RPMI8226 (cell line): ENCODE results near the gene KRTAP5-8.
A peak's percentile ranks its signal among the peaks of the same experiment; 100 is the strongest.
"Not testable (repeated sequence)": the region's sequence is repeated elsewhere in the genome, so short reads cannot be mapped to it uniquely, and the experiment has no call there.

Source experiments
- DNase-seq: peaks from one replicate; pipeline ENCODE4 v3.0.0-alpha.2; 2015

KRTAP5-8 gene

DNA sequence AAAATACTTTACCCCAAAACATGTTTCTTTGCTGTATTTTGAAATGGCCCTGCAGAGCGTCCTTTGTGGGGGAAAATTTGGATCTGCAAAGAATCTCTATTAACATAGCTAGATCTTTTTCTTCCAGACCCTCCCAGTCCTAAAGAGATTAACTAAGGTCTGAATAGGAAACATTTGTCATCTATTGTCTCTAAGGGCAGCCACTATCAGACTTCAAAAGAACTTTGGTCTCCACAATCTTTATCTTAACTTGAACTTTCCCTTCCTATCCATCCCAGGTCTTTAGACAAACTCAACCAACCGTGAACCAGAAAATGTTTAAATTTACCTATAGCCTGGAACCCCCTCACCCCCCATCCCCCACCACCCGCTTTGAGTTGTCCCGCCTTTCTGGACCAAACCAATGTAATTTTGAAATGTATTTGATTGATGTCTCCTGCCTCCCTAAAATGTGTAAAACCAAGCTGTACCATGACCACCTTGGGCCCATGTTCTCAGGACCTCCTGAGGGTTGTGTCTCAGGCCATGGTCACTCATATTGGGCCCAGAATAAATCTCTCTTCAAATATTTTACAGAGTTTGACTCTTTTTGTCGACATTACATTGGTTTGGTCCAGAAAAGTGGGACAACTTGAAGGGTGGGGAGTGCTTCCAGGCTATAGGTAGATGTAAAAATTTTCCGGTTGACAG lies 6.8 kb downstream of the KRTAP5-8 start:
- no peak for DNase-seq

DNA sequence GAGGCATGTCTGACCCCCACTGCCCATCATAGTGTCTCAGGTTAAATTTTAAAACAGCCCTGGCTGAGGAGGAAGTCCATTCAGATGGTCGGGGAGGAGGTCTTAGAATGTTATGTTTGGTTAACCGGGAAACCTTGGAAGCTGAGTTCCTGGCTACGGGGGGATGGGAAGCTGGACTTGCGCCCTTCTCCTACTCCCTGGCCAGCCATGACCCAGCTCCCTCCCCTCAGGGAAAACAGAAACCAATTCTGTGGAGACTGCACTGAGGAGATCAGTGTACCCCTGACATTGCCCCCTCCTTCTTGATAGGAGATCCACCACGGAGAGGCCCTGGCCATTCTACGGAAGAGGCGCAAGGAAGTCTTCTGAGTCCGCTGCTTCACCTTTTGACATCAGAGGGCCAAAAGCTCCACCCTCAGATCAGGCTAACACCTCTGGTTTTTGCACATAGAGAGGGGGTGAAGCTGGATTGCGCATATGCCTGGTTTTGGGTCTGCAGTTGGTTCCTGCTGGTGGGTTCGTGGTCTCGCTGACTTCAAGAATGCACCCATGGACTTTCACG lies 7.7 kb downstream of the KRTAP5-8 start:
- no peak for DNase-seq

DNA sequence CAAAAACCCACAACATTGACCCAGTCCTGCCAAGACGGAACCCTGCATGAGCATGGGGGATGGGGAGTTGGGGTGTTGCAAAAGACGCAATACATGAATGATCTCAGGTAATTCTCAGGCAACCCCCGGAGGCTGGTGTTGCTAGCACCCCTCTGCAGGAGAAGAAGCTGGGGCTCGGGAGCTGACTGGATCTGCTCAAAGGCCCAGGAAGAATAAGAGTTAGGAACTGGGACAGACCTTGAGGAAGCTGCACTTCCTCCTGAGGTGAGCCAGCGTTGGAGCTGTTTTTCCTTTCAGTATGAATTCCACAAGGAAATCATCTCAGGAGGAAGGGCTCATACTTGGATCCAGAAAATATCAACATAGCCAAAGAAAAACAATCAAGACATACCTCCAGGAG lies 10.3 kb downstream of the KRTAP5-8 start, which contains the start of gene KRTAP5-9:
TSS of gene KRTAP5-9 (plus strand) at position 301 of the 400 bp plus-strand sequence. CDS start 238 bp downstream, outside the sequence.
- DNase-seq: no peak

DNA sequence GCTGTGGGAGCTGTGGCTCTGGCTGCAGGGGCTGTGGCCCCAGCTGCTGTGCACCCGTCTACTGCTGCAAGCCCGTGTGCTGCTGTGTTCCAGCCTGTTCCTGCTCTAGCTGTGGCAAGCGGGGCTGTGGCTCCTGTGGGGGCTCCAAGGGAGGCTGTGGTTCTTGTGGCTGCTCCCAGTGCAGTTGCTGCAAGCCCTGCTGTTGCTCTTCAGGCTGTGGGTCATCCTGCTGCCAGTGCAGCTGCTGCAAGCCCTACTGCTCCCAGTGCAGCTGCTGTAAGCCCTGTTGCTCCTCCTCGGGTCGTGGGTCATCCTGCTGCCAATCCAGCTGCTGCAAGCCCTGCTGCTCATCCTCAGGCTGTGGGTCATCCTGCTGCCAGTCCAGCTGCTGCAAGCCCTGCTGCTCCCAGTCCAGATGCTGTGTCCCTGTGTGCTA lies 10.9 kb downstream of the KRTAP5-8 start:
- no peak for DNase-seq

DNA sequence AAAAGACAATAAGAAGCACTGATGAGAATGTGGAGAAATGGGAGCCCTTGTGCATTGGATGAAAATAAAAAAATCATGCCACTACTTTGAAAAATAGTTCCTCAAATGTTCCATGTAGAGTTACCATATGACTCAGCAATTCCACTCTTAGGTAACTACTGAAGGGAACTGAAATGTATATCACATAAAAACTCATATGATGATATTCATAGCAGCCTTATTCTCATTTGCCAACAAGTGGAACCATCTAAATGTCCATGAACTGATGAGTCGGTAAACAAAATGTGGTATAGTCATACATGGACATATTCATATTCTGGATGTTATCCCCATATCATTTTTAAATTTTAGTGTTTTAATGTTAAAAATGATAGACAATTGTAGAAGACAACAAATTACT lies 13.9 kb downstream of the KRTAP5-8 start:
- DNase-seq: no peak

DNA sequence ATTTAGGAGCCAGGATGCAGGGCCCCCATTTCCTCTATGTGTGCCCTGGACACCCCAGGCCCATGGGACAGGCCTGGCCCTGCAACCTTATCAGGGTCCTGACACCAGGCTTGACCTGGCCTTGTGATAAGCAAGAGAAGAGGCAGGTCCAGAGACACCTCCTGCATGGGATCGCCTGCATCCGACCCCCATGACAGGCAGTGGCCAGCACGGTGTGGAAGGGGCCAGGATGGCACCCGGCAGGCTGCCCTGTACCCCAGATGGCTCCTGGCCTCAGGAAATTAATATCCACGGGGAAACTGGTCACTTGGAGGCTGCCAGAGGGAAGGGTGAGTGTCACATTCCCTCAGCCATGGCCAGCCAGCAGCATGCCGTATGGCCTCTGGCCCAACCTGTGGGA lies 17.2 kb downstream of the KRTAP5-8 start:
- no peak for DNase-seq

DNA sequence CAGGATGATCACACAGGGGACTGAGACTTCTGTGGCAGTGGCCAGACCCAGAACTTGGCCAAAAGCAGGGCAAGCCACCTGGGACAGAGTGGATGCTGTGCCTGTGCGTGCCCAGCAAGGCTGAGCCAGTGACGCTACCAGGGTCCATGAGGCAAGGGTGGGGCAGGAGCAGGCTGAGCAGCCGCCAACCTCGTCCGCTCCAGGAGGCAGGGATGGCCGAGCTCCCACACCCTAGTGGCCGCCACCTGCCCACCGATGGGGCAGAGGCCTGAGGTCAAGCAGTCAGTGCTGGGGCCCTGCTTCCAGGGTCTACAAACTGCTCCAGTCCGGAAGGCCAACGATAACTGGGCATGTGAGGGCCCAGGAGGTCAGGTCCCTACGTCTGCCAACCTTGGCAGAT lies 17.7 kb downstream of the KRTAP5-8 start:
- no peak for DNase-seq

DNA sequence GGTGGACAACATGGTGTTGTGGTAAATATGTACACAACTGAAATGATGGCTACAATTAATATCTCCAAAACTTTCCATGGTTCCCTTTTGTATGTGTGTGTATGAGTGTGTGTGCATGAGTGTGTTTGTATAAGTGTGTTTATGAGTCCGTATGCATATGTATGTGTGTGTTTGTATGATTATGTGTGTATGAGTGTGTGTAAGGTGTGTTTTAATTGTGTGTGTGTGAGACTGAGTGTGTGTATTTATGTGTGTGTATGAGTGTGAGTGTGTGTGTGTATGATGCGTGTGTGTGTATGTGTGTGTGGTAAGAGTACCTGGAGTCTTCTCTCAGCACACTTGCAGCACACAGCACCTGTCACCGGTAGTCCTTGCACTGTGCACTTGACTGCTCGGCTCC lies 18.2 kb downstream of the KRTAP5-8 start:
- DNase-seq: no peak

DNA sequence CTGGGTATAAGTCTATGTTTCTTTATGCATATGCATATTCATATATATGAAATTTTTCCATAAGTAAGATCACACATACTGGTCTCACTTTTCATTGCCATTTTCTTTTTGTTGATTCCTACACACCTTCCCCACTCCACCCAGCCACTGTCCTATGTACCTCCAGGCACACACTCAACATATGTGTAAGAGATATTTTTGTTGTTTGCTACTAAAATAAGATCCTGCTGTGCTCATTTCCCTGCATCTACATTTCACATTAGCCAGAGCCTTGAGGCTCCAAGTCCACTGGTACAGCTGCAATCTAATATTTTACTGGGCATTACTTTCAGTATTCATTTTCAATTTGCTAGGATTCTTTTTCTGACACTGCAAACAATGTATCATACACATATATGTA lies 19.4 kb downstream of the KRTAP5-8 start:
- DNase-seq: no peak

DNA sequence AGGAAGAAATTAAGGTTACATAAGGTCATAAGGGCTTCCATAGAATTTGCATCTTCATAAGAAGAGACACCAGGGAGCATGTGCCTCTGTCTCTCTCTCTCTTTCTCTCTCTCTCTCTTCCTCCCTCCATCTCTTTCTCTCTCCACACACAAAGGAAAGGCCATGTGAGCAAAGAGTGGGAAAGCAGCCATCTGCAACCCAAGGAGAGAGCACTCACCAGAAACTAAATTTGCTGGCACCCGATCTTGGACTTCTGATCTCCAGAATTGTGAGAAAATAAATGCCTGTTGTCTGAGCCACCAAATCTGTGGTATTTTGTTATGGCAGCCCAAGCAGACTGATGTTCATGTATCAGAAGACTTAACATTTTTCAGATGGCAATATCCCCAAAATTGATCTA lies 21.2 kb downstream of the KRTAP5-8 start:
- no peak for DNase-seq

DNA sequence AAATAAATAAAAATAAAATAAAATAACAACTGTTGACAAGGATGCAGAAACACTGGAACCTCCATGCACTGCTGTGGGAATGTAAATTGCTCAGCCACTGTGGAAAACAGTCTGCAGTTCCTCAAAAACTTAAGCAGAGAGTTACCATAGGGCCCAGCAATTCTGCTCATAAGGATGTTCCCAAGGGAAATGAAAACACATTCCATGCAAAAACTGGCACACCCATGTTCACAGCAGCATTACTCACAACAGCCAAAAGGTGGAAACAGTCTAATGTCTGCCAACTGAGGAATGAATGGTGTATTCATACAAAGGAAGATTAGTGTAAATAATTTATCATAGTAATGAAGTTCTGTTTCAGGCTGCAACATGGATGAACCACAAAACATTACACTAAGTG lies 24.3 kb downstream of the KRTAP5-8 start:
- no peak for DNase-seq

DNA sequence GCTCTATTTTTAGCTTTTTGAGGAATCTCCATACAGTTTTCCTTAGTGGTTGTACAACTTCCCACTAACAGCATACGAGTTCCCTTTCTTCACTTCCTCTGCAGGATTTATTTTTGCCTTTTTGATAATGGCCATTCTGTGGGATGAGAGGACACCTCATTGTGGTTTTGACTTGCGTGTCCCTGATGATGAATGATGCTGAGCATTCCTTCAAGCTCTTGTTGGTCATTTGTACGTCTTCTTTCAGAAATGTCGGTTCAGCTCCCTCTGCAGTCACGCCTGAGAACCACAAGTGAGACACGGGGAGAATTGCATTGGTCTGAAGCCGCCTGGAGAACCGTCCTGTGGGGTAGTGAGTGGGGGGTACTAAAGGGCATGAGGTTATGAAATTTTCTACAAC lies 25.6 kb downstream of the KRTAP5-8 start:
- DNase-seq: peak; percentile 61

DNA sequence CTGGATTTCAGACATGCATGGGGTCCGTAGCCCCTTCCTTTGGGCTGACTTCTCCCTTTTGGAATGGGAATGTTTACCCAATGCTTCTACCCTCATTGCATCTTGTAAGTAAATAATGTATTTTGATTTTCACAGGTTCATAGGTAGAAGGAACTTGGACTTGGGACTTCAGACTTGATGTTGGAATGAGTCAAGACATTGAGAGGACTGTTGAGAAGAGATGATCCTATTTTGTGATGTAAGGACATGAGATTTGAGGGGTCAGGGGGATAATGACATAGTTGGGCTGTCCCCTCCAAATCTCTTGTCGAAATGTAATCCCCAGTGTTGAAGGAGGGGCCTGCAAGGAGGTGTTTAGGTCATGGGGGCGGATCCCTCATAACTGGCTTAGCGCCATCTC lies 26.6 kb downstream of the KRTAP5-8 start:
- no peak for DNase-seq

DNA sequence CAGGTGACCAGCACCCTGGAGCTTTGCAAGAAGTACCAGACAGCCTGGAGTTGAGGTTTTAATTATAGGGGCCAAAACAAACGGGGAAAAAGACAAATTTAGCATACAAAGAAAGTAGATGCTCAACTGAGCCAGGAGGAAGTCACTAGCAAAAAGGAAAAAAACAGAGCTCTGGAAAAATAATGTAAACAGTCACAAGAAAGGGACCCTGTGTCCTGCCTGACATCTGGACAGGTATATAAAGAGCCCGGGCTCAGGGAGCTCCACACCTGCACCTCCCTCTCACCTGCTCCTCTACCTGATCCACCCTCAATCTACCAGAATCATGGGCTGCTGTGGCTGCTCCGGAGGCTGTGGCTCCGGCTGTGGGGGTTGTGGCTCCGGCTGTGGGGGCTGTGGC lies 27.4 kb downstream of the KRTAP5-8 start, which contains the start of gene KRTAP5-10:
TSS of gene KRTAP5-10 (plus strand) at position 301 of the 400 bp plus-strand sequence. CDS start at position 326, 25 bp downstream.
- DNase-seq: no peak

DNA sequence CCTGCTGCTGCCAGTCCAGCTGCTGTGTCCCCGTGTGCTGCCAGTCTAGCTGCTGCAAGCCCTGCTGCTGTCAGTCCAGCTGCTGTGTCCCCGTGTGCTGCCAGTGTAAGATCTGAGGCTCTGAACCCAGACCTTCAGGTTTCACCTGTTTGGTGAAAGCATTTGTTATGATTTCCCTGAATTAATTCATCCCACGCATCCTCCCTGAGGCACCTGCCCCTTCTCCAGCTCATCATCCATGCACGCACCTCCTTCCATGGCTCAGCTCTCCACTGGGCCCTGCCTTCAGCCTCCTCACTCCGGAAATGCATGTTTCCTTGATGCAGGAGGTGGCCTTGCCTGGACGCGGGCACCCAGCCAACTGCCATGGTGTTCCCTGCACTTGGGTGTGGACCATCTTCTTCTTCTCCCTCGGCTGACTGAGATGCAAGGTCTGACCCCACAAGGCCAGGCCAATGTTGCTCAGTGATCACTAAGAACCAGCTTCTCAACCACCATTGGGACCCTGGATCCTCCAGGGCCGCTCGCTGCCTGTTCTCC lies 28.3 kb downstream of the KRTAP5-8 start:
- DNase-seq: no peak

DNA sequence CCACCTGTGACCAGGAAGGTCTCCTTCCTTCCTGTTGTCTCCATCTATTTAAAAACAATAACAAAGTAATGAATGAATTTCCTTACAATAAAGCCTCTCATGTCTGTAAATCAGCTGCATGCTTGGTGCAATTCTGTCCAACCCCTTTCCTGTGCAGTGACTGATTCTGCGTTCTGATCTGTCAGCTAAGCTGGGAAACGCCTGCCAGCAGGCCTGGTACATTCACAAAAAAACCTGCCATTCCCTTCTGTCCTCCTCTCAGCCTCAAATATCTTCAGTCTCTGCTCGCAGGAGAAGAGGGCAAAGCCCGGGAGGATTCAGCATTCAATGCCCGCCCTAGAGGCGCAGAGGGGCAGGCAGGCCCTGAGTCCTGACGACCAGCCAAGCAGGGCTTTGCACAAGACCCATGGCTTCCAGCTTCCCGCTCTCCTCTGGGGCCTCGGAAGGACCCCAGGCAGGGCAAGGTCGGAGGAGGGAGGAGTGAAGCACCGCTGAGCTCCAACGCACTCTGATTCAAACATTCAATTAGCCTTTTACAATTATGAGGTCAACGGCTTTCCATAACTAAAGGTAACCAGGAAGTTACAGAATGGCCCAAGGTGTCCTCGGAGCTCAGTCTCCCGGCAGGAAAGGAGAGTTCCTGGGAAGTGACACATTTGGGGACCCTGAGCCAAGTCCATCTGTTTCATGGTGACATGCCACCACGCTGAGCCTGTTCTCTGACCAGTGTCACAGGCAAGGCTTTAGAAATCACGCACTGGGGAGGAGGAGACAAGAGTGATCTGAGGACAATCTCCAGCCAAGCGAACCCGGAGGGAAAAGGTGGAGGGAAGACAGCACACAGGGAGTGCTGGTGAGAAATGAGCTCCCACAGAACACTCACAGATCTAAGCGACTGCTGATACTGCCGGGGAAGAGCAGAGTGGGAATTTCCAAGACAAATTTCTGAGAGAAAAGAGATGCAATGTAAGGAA lies 29.1 kb downstream of the KRTAP5-8 start:
- DNase-seq: not testable (repeated sequence)

DNA sequence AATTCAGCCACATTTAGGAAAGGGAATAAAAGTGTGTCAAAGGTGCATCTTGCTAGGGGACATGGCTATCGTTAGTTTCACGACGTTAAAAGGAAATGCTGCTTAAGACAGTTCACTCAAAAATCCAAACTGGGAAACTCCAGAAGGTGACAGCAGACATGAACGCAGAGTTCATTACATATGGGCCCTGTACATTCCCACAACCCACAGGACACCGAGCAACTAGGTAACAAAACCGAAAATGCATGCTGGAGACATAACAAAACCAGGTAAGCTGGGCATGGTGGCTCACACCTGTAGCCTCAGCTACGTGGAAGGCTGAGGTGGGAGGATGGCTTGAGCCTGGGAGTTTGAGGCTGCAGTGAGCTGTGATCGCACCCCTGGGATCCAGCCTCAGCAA lies 29.8 kb downstream of the KRTAP5-8 start:
- not testable (repeated sequence) for DNase-seq

DNA sequence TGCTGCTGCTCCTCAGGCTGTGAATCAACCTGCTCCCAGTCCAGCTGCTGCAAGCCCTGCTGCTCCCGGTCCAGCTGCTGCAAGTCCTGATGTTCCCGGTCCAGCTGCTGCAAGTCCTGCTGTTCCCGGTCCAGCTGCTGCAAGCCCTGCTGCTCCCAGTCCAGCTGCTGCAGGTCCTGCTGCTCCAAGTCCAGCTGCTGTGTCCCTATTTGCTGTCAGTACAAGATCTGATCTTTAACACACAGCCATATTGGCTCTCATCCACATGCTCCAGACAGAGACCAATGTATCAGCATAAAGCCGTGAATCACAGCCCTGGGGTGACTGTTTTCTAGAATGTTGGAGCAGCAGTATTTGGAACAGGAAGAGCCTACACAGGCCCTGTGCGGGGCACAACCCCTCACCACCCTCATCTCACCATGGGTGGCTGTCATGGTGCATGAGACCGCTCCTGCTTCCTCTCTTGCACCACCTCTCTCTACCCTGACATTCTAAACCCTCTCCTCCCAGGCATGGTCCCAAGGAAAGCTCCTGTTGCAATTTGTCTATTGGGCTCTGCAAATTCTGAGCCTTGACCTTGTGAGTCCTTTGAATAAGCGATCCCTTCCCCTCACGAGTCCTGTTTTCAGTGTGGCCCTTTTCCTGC lies 31.0 kb downstream of the KRTAP5-8 start:
- DNase-seq: no peak

DNA sequence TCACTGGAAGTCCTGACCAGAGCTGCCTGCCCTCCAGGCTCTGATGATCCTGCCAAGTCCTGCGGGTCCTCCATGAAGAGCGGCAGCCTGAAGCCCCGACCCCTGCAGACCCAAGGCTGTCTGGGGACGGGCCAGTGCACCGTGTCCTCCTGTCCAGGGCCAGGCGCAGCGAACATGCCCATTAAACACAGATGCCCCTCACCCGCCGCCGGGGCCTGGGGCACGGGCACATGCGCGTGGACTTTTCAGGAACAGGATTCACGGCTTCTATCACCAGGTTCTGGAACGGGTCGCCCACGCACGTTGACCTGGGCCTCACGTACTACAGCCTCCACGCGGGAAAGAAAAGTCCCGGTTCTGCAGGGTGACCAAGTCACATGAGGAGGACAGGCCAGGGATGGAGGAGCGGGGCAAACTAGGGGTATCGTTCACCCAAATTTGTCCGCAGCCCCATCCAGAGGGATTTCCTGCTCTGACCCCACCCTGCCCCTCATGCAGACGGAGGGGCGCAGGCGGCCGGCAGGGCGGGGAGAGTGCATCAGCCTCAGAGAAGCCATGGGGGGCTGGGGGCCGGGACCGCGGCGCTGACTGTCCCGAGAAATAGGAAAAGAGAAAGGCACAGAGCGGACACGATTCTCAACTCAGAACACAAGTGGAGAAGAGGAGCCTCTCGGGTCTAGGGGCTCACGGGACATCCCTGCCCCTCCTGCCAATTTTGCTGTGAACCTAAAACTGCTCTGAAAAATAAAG lies 33.5 kb downstream of the KRTAP5-8 start:
- not testable (repeated sequence) for DNase-seq

DNA sequence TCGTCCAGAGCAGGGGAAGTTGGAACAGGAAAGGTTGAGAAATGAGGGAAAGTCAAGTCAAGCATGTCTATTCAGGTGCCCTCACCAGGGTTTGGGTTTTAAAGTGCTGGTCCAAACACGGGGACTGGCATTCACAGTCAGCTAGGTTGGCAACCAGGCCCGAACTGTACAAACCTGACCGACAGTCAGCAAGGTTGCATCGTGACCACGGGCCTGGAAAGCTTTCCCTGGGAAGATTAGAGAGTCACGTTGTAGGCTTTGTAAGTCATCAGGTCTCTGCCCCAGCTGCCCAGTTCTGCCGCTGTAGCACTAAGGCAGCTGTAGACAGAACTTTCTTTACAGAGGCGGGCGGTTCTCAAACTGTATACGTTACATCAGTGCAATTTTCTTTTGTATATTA lies 35.0 kb downstream of the KRTAP5-8 start:
- DNase-seq: no peak

DNA sequence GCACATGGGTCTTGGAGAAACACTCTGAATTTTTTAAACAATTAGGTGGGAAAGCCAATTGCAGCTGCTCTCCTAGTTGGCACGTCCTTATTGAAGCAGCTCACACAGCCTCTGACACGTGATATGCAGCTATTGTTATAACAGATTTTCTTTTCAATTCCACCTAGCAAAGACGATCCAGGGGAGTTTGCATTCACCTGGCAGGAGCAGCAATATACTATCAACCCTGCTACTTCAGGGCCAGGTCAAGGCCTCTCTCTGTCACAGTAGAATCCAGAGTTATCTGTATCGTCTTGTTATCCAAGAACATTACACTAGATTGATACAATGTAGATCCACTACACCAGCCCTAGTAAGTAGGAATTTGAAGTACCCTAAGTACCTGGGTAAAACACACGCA lies 36.6 kb downstream of the KRTAP5-8 start:
- no peak for DNase-seq
